NCI-H226 (cell line): Measurements from ENCODE around the gene CELF4.
"Not testable (repeated sequence)": the region's sequence is repeated elsewhere in the genome, so short reads cannot be mapped to it uniquely, and the experiment has no call there.

Experiments
- DNase-seq: peaks from one replicate; pipeline ENCODE4 v3.0.0-alpha.2; 2015

CELF4 gene

DNA sequence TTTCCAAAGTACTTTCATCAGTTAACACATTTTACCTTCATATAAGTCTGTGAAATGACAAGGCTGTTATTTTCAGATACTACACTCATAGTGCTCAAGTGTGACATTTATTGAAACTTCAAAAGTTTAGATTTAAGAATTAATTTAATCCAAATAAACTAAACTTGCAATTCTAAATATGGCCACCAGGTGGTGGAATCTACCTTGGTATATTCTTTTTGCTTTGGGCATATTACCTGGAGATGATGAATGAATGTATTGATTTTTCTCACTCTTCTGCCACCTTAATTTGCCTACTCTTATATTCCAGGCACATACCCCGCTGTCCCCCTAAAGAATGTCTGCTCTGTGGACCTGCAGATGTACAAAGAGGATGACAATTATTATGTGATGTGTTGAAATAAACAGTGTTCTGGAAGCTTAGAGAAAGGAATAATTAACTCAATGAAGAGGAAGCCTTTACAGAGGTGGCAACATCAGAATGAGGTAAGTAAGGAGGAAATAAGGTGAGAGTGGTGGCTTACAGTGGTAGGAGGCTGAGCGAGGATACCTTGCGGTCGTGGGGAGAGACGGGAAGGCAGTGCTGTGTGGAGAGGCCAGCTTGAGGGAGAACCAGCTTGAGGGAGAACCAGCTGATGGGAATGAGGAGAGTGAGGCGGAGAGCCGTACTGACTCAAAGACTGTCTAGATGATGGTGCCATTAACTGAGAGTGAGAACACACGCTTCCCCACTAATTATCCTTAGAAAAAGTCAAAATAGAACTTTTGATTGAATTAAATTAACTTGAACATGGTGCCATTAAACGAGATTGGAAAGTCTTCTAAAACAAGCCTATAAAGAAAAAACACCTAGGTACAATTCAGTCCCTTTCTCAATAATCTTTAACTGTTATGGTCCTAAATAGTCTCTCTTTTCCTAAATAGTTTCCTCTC, 179.5 kb downstream of the CELF4 start:
- no peak for DNase-seq

DNA sequence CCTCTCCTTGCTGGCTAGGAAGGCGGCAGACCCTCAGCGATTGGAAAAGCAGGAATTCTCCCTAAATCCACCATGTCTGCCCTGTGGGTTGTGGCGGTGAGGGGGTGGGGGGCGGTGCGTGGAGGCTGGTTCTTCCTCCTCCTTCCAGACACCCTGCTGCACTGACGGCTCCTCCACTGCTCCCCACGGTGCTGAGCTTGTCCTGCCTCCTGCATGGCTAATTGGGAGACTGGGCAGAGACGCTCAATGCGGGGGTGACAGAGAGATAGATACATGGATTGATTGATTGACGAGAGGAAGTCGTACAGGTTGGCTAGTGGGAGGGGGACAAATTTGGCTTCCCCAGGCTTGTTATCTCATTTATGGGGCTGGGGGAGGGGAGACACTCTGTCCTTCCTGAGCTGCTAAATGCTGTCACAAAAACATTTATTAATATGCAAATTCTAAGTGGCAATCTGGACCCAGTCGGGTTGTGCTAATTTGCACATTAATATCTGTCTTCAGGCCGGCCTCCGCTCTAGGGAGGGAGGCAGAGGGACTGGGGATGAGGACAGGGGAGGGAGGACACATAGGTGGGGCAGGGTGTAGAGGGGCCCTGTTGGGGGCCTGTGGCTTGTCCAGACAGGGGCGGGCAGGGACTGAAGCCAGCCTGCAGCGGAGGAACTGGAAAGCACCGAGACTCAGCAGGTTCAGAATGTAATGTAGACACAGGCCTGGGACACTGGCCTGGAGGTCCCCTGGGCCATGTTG, 181.6 kb downstream of the CELF4 start:
- no peak for DNase-seq

DNA sequence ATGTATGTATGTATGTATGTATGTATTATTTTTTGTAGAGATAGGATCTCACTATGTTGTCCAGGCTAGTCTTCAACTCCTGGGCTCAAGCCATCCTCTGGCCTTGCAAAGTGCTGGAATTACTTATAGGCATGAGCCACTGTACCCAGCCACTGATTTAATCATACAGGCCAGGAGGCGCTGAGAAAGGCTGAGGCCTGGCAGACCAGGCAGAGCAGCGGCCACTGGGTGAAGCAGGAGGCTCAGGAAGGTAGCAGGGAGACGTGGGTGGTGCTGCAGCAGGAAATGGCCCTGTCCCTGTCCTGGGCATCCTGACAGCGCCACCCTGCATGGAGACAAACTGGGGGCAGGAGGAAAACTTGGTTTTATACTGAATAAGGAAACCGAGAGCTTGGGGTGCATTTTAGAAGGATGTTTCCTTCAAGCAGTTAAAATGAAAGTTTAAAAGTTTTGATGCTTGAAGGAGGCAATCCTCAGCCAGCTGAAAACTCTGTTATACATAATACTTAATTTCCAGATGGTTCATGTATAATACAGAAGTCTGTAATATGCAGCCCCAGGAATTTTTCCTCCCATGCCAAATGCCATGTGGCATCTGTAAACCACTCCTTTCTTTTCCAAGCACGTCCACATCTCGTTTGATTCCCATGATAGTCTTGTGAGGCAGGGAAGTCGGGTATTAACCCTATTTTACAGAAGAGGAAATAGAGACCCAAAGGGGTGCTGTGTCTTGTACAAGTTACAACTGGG, 182.4 kb downstream of the CELF4 start:
- no peak for DNase-seq

DNA sequence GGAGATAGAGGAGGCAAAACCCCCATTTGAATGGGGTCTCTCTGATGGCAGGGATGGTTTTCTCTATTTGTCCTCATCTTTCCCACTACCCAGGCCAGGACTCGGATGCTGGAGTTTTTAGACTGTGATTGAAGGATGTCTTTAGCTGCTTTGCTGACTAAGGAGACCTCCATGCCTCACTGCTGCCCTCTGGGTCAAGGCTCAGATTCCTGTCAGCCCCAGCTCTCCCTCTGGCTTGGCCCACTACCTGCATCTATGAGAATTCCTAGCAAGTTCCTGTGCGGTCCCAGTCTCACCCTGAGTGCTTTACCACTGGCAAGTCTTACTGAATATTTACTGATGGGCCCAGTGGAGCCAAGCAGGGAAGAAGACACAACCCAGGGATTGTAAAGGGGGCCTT, 184.0 kb downstream of the CELF4 start:
- DNase-seq = no peak

DNA sequence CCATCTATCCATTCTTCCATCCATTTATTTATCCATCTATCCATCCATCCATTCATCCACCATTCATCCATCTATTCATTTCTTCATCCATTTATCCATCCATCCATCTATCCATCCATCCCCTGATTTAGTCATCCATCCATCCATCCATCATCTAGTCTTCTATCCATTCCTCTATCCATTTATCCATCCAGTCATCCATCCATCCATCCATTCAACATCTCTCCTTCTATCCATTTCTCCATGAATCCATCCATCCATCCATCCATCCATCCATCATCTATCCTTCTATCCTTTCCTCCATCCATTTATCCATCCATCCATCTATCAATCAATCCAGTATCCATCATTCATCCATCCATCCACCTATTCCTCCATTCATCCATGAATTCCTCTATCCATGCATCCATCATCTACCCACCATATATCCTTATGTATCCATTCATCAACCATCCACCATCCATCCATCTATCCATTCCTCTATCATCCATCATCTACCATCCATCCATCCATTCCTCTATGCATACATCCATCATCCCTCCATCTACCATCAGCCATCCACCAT, 185.0 kb downstream of the CELF4 start:
- DNase-seq = no peak

DNA sequence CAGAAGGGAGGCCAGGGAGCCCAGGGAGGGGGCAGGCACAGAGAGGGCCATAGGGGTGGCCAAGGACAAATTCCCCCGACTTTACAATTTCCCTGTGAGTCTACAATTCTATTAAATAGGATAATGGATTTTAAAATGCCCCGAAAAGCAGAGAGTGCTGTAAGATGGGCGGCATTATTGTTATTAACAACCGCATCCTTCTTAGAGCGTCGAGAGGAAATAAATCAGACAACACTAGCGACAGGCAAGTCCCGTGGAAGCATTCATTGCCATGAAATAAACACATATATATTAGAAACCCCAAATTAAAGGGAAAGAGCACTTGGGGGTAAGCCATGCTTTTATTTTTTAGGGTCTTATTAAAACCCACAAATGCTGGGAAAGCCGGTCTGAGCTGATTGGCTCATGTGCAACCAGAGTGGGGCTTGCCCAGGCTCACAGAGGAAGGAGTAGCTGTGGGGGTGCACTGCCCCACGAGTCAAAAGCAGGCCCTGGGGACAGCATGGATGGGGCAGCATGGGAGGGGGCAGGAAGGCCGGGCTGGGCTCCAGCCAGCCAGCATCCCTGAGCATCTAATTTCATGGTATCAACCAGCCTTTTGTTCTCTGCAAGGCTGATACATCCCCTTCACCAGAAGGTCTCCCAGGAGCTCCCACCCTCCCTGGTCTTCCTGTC, 187.1 kb downstream of the CELF4 start:
- no peak for DNase-seq

DNA sequence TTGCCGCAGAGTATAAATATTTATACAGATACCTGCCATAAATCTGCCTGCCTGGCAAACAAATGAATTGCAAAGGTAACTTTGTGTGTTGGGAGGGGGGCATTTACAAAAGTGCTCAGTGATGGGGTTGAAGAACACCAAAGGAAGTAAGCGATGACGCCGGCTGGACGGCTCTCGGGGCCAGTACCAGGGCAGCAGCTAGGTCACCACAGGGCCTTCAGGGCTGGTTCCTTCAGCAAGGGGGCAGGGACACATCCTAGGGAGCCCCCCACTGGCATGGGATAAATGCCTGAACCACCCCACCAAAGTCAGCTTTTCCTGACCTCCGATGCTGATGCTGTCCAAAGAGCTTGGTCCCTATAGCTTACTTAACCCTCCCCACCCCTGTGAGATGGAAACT, 190.4 kb downstream of the CELF4 start:
- DNase-seq = no peak

DNA sequence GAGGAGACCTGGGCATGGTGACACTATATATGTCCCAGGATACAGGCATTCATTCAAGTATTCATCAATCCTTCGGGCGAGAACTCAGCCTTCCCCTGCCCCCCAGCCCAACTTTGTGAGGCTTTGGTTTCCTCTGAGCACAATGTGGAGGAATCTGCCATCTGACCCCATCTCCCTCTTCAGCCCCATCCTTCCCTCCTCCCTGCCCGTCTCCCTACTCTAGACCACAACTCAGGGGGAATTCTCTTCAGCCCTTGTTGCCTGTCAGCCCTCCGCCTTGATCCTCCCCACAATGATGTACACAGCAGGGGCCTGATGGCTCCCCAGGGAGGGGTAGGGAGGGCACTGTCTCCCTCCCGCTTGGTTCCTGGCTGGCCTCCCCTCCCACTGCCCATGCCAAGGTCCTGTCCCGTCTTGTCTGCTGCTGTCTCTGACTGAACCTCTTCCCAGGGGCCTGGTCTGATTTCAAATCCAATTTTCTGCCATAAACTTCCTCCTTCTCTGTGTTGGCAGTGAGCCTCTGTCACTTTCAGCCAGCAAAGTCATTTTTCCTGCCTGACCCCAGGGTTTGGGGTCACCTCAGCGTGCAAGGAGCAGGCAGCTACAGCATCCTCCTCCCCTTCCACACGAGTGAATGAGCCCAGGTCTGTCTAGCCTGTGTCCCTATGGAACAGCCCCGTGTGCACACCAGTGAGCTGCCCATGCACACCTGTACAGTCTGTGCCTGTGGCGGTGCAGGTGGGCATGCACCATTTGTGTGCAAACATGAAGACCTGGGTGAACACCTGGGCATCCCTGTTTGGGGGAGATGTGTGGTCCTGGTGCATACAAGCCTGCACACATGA, 197.3 kb downstream of the CELF4 start:
- DNase-seq = no peak

DNA sequence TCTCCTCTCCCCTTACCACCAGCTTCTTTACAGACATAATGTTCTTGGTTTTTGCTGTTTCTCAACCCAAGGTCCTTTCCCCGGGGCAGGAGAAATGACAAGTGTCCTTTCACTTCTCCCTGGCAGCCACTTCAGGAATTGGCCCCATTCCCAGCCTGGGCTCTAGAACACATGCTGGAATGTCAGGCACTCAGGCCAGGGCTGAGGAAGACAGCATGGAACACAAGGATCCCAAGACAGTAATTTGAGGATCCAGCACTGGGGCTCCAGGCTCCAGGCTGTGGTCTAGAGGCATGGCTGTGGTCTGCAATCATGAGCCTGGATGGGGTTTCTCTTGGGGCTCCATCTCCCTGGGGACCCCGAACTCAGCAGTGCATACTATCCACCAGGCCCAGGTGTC, 201.4 kb downstream of the CELF4 start:
- no peak for DNase-seq

DNA sequence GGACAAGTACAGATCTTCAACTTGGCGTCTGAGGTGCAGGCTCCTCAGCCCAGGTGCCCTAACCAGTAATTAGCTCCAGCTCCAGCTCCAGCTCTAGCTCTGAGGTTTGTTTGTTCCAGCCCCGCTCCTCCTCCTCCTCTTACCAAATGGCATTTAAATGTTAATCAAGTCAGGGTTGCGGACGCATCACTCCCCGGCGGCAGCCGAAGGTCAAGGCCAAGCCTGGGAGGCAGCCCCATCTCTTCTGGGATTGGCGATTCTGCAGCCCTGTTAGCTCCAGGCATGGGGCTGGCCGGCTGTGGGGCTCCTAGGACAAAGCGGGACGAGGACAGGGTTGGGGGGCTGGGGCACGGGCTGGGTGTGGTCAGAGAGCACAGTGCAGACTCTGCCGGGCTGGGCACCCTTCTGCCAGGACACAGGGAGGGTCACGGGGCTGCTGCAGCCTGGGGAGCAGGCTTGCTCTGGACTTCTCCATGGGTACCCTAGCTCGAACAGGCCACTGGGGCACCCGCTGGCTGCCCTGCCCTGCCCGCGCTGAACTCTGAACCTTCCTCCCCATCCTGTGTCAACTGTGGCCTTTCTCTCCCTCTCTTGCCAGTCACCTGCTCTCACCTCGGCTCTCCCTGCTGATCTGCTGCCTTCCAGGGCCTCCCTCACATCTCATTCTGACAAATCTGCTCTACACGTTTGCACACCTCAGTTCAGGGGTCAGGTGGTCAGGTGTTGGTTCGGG, 203.3 kb downstream of the CELF4 start:
- no peak for DNase-seq

DNA sequence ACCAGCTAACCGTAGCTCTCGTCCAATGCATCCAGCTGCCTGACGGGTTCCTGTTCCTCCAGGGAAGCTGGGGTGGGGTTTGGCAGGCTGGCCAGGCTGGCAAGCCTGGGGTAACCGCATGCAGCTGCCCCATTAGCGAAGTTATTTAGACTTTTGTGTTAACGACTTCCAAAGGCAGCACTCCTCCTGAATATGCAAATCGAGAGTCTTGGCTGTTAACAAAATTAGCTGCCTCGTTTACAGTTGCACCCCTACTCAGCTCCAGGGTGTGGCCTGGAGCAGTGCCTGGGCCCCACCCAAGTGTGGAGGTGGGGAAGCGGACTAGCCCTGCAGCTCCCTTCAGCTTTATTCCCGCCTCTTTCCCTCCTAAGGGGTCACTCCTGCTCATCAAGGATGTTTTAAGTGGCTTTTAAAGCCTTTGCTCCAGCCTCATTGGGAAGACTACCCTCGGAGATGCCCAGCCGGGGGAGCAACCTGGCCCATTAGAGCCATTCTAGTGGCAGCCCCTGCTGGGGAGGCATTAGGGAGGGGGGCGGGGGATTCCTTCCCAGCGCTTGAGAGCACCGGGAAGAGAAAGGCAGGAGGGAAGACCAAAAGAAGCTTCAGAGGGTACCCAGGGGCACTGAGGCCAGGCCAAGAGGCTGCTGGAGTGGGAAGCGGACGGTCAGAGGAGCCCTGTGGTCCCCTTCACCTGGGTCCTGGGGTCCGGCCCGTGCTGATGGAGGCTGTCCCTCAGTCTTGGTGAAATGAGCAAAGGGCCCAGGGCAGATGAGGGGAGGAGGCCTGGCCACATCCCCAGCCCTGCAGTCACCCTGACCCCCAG, 204.1 kb downstream of the CELF4 start:
- no peak for DNase-seq

DNA sequence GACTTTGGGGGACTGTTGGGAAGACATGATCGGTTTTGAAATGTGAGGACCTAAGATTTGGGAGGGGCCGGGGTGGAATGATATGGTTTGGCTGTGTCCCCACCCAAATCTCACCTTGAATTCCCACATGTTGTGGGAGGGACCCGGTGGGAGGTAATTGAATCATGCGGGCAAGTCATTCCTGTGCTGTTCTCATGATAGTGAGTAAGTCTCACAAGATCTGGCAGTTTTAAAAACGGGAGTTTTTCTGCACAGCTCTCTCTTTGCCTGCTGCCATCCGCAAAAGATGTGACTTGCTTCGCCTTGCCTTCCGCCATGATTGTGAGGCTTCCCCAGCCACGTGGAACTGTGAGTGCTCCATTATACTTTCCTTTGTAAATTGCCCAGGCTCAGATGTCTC, 207.5 kb downstream of the CELF4 start:
- DNase-seq = not testable (repeated sequence)

DNA sequence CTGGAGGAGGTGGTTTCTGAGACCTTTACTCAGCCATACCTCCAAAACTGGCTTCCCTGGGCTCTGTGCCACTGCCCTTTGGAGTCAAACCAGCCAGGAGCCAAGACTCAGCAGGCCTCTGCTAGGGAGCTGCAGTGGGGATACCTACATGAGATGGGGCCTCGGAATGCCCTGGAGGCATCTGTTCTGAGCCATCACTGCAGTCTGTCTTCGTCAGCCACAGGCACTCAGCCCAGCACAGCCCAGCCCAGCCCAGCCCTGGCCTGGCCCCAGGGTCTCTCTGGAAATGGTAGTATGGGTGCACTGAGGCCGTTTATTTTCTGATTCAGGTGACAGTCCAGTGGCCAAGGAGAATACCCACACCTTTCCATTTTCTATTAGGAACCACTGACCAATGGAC, 209.8 kb downstream of the CELF4 start:
- no peak for DNase-seq

DNA sequence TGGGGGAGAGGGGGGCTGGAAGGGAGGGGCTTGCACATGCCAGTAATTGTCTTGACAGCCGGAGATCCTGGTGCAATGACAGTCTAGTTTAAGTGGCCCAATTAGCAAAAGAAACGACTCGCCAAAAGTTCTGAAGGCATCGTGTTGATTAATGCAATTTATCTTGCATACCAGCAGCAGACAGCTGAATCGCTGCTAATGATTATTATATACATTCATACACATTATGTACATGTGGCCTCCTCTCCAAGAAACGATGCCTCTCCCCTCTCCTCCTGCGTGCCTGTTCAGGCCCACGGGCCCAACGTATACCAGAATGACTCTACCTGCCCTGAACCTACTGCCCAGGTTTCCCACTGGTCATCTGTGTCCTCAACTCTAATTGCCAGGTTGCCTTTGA, 214.5 kb downstream of the CELF4 start:
- no peak for DNase-seq

DNA sequence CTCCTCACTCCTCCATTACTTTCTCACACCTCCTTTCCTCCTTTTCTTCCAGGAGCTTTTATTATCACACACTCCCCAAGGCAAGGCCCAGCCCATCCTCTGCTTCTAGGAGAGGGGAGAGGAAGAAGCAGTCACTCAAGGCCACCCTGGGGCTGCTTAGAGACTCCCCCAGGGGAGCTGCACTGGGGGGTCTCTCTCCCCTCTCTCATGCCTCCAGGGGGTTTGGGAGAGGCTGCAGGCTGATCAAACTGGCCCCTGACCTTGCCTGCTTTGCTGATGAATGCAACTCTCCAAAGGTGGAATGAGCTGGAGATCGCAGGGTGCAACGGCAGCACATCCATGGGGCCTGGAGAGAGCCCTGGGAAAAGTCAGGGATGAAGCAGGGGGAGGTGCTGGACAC, 216.9 kb downstream of the CELF4 start:
- no peak for DNase-seq

DNA sequence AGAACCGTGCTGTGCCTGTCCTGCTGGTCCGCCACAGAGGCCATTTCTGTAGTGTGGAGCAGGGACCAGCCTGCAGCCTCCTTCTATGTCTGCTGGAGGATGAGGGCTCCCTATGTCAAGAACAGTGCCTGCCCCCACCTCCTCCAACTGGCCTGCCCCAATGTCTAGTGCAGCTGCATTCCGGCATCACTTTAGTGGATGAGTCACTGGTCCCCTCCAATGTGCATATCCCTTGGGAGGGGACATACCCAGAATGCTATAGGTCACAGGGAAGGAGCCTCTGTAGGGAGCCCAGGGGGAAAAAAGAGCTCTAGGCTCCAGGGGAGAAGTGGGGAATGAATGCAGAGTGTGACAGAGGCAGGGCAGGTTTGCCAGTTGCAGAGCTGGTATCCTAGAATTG, 219.6 kb downstream of the CELF4 start:
- DNase-seq = no peak

DNA sequence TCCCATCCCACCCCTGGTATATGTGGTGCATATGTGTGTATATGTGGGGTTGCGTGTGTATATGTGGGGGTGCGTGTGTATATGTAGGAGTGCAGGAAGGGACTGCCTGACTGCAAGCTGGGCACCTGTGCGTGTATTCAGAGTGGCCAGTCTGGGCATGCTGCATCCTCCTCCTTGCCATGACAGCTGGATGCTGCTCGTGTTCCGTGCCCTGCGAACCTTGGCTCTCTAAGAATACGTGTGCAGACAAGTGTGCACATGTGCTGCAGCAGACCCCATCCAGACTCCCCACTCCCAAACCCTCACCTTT, 222.1 kb downstream of the CELF4 start:
- DNase-seq = no peak

DNA sequence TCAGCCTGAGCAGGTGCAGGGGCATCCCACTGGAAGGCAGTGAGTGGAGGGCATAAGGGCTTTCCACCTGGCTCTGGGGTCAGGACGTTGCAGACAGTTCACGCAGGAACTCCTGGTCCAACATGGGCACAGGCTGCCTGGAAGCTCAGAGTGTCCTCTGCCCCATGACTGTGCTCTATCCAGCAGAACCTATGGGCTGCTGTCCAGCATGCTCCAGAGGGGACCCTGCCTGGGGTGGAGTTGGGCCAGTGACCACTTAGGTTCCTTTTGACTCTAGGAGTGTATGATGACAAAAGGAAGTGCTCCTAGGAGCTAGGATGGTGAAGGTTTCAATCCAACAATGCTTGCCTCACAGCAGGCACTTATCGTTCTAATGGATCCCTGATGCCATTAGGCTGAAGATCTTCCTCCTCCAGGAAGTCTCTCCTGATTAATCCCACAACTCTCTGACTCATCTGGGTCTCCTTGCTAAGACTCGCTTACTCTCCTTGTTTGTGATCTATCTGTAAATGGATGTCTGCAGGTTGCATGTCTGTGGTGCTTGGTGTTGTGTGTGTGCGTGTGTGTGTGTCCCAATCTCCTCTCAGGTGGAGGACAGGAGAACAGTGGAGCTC, 224.0 kb downstream of the CELF4 start:
- no peak for DNase-seq

DNA sequence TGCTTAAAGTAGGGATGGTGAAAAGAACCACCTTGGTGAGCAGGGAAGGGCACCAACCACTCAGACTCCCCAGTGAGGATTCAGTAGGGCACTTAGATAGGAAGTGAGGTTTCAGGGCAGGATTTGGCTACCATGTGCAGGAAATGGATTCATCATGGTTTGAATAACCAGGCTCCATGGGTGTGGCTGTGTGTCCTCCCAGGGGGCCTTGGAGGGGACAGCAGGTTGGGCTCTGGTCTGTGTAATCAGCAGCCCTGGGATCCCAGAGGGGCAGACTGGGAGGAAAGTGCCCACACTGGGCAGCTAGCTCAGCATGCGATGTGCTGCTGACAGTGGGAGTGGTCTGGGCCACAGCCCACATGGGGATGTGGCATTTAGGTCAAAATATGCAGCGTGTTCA, 224.6 kb downstream of the CELF4 start:
- DNase-seq = no peak
